K562 (cell line): ENCODE data around the gene NUDT22. TPM values are rescaled to one million over a fixed set of nuclear protein-coding genes. Genes with fewer than 3 reads are reported as not detected.

ENCODE experiments used
- ELF1 ChIP-seq: fragments of 200-800 bp; sonication (Bioruptor generic); IDR thresholded peaks from 2 replicates; pipeline ENCODE4 v1.6.1; 2016; ENCODE audit warnings: missing genetic modification characterization, missing compliant biosample characterization
- HDAC1 ChIP-seq, 2 experiments: fragments of 450-650 bp; IDR thresholded peaks; 2 replicates each; pipeline ENCODE4 v1.6.1; 2016 to 2017; ENCODE audit warnings: inconsistent platforms in 1 of 2, mild to moderate bottlenecking in 1 of 2, moderate library complexity in 1 of 2
- HIVEP1 ChIP-seq: fragments of 250-450 bp; sonication (Bioruptor Pico); IDR thresholded peaks from 2 replicates; pipeline ENCODE4 v1.4.0; 2020; ENCODE audit warnings: mild to moderate bottlenecking
- KDM2B ChIP-seq: fragments of 250-450 bp; sonication (Bioruptor Pico); IDR thresholded peaks from 2 replicates; pipeline ENCODE4 v1.8.0; 2021; ENCODE audit warnings: mild to moderate bottlenecking, moderate library complexity
- L3MBTL2 ChIP-seq: fragments of 450-650 bp; IDR thresholded peaks from 2 replicates; pipeline ENCODE4 v1.6.1; 2016; ENCODE audit warnings: mild to moderate bottlenecking, moderate library complexity
- NCOA6 ChIP-seq: fragments of 450-650 bp; IDR thresholded peaks from 2 replicates; pipeline ENCODE4 v1.6.1; 2017; ENCODE audit warnings: mild to moderate bottlenecking
- PHF8 ChIP-seq: fragments of 200-600 bp; sonication (generic); IDR thresholded peaks from 2 replicates; pipeline ENCODE4 v1.6.1; 2012; ENCODE audit warnings: mixed run types, mild to moderate bottlenecking, inconsistent platforms, low read length, moderate library complexity, borderline replicate concordance
- PRPF4 ChIP-seq: fragments of 200-400 bp; formaldehyde crosslinking; IDR thresholded peaks from one replicate; pipeline ENCODE4 v1.6.1; 2017; ENCODE audit warnings: low read length, low read depth, mild to moderate bottlenecking; ENCODE audit not compliant: insufficient read depth, poor library complexity, severe bottlenecking
- RERE ChIP-seq: sonication (generic); formaldehyde crosslinking; IDR thresholded peaks from 2 replicates; pipeline ENCODE4 v1.8.0; 2023; ENCODE audit warnings: missing genetic modification reagents, mild to moderate bottlenecking, borderline replicate concordance
- SETDB1 ChIP-seq: IDR thresholded peaks from one replicate; pipeline ENCODE4 v1.6.1; 2012; ENCODE audit warnings: low read length, control low read depth, inconsistent platforms
- SLC30A9 ChIP-seq: fragments of 250-450 bp; sonication (Bioruptor Pico); IDR thresholded peaks from 2 replicates; pipeline ENCODE4 v1.8.0; 2022; ENCODE audit warnings: mild to moderate bottlenecking, moderate library complexity
- SMAD3 ChIP-seq: fragments of 450-650 bp; formaldehyde crosslinking; conservative IDR thresholded peaks from 2 replicates; pipeline ENCODE4 v1.4.0; 2020; ENCODE audit warnings: mild to moderate bottlenecking
- STAT6 ChIP-seq: sonication (generic); formaldehyde crosslinking; IDR thresholded peaks from 2 replicates; pipeline ENCODE4 v1.8.1; 2023; ENCODE audit warnings: mild to moderate bottlenecking, missing genetic modification reagents
- TFAM ChIP-seq: fragments of 250-450 bp; sonication (Bioruptor Pico); conservative IDR thresholded peaks from 2 replicates; pipeline ENCODE4 v1.5.0; 2021; ENCODE audit warnings: mild to moderate bottlenecking, moderate library complexity
- TRIM24 ChIP-seq, 2 experiments: fragments of 450-650 bp; IDR thresholded peaks; 2 replicates each; pipeline ENCODE4 v1.6.1; 2016
- VEZF1 ChIP-seq: fragments of 200-800 bp; sonication (Bioruptor generic); IDR thresholded peaks from 2 replicates; pipeline ENCODE4 v1.6.1; 2017; ENCODE audit warnings: missing genetic modification characterization, missing compliant biosample characterization
- ZBTB7A ChIP-seq: IDR thresholded peaks from 2 replicates; pipeline ENCODE4 v1.6.1; 2011; ENCODE audit warnings: low read depth, mild to moderate bottlenecking, low read length, moderate library complexity, borderline replicate concordance; ENCODE audit not compliant: control insufficient read depth
- ZNF143 ChIP-seq: sonication (generic); formaldehyde crosslinking; IDR thresholded peaks from 2 replicates; pipeline ENCODE4 v1.9.0; 2022; ENCODE audit warnings: mild to moderate bottlenecking, missing genetic modification reagents
- ZNF316 ChIP-seq: fragments of 450-650 bp; IDR thresholded peaks from 2 replicates; pipeline ENCODE4 v1.6.1; 2016
- ZNF408 ChIP-seq: fragments of 250-450 bp; sonication (Bioruptor Pico); IDR thresholded peaks from 2 replicates; pipeline ENCODE4 v1.4.0; 2020; ENCODE audit warnings: low read depth, mild to moderate bottlenecking, moderate library complexity
- polyA plus RNA-seq, 8 experiments: library from polyadenylated mRNA; depleted of rRNA in 4 of 8; stranded (reverse) in 5 of 8; unstranded in 3 of 8; fragments of >200 nt; fragmentation: Nextera tagmentation in 2 of 8; fragmentation: Illumina TruSeq in 1 of 8; extraction: Ambion mirVana in 2 of 8; extraction: Trizol in 1 of 8; gene quantifications; 2 replicates each; pipeline versions ENCODE4 v1.2.1 to v1.2.3, GENCODE V29; 2011 to 2014; ENCODE audit warnings: inconsistent platforms in 1 of 8, missing spikeins in 1 of 8
- total RNA-seq, 7 experiments: library from RNA; depleted of rRNA in 6 of 7; stranded (reverse); fragments of >200 nt in 6 of 7; fragmentation: Illumina TruSeq in 2 of 7; extraction: Trizol in 2 of 7; gene quantifications; 2 replicates each; pipeline versions ENCODE4 v1.2.1 to v1.2.3, GENCODE V29; 2011 to 2021; ENCODE audit warnings: low replicate concordance in 1 of 7

Gene NUDT22
- total and polyA plus RNA-seq, 9 of the 15 experiments (the other 6 are each of a cell fraction or from before 2014, with no cell fraction given), result 6.3 to 92.6 (median 37.4) TPM

GRCh38 chr11:64206457-64207255 is 19.4 kb upstream of the NUDT22 start, which contains the start of gene FERMT3 (continued):
- TF ChIP-seq RERE (CRISPR knock-in tag) (no peak), ZNF408 (CRISPR knock-in tag) (no peak), ELF1 (tag) (no peak), KDM2B (no peak), TFAM (CRISPR knock-in tag) (no peak), PHF8 (no peak), ZNF143 (CRISPR knock-in tag) (peak; percentile 61), TRIM24 (IDR thresholded peaks at IDR 0.05) (no peak), STAT6 (CRISPR knock-in tag) (no peak), L3MBTL2 (0 out of 2 replicates have a peak, but pooled peaks have one; percentile 12), HDAC1 (IDR thresholded peaks at IDR 0.05) (no peak), HIVEP1 (no peak), NCOA6 (no peak), SETDB1 (no peak), ZBTB7A (peak; percentile 56; the same call in 1 of the 2 replicates), SMAD3 (CRISPR knock-in tag) (no peak), PRPF4 (no peak), VEZF1 (CRISPR knock-in tag) (peak; percentile 91), SLC30A9 (no peak), ZNF316 (no peak)
